GM12878 (cell line): ENCODE data around the gene RAB44. TPM values are rescaled to one million over a fixed set of nuclear protein-coding genes. Genes with fewer than 3 reads are reported as not detected.

Source experiments
- ATAC-seq: fragments of 200-7000 bp; cut with Tn5 transposase; 3 replicates; pipeline ENCODE4 v1.9.1; 2020; ENCODE audit warnings: mild to moderate bottlenecking, moderate library complexity
- BruUV-seq: library from RNA; stranded (reverse); fragments of 400-500 nt; replicated peaks from 2 replicates; lab custom pipeline; 2021; lab: Mats Ljungman, UMichigan
- CTCF ChIA-PET: fragments of 300-600 bp; sonication (Branson Sonifier 250); formaldehyde crosslinking; extraction: SDS; loops from one replicate; lab custom pipeline; 2021; ENCODE audit warnings: inconsistent platforms; lab: Yijun Ruan, JAX
- POLR2A ChIA-PET: fragments of 350-600 bp; formaldehyde crosslinking; extraction: SDS; loops from one replicate; lab custom pipeline; 2021; ENCODE audit warnings: inconsistent platforms; lab: Charles Lee
- RAD21 ChIA-PET: fragments of 300-600 bp; sonication (Branson Sonifier 250); formaldehyde crosslinking; loops from one replicate; lab custom pipeline; 2023; ENCODE audit warnings: antibody characterized with exemption; ENCODE audit not compliant: unreplicated experiment; lab: Charles Lee
- SMC1A ChIA-PET: fragments of 300-600 bp; sonication (Branson Sonifier 250); formaldehyde crosslinking; loops from one replicate; lab custom pipeline; 2023; ENCODE audit not compliant: unreplicated experiment, uncharacterized antibody; lab: Charles Lee
- DNase-seq: peaks from one replicate; pipeline ENCODE4 v3.0.0-alpha.2; 2011; ENCODE audit warnings: low read depth, low spot score
- FAIRE-seq: peaks from 3 replicates; lab custom pipeline; 2011; peaks lifted over from hg19 to GRCh38; lab: Jason Lieb, UNC
- H2AFZ ChIP-seq: 2 replicates; pipeline ENCODE4 v1.6.0; 2011; ENCODE audit warnings: low read depth, low read length, control low read depth; ENCODE audit not compliant: control insufficient read depth
- H3K27ac ChIP-seq: 2 replicates; pipeline ENCODE4 v1.5.1; 2011; ENCODE audit warnings: control low read depth; ENCODE audit not compliant: control insufficient read depth, insufficient read depth
- H3K27me3 ChIP-seq, 2 experiments: replicated peaks in 1 of 2; 2 replicates each; pipeline versions ENCODE4 v1.6.0 to v1.6.1; 2011; ENCODE audit warnings: low read length in 1 of 2; ENCODE audit not compliant: control insufficient read depth in 2 of 2, insufficient read depth in 2 of 2
- H3K36me3 ChIP-seq, 2 experiments: 2 replicates each; pipeline ENCODE4 v1.5.1; 2011; ENCODE audit warnings: low read length in 1 of 2; ENCODE audit not compliant: control insufficient read depth in 2 of 2, insufficient read depth in 2 of 2
- H3K4me1 ChIP-seq: 2 replicates; pipeline ENCODE4 v1.6.1; 2011; ENCODE audit warnings: mild to moderate bottlenecking, low read length, moderate library complexity, mixed read lengths; ENCODE audit not compliant: control insufficient read depth, insufficient read depth
- H3K4me2 ChIP-seq: 2 replicates; pipeline ENCODE4 v1.6.0; 2011; ENCODE audit warnings: control low read depth; ENCODE audit not compliant: control insufficient read depth, insufficient read depth
- H3K4me3 ChIP-seq: fragments of 200-600 bp; sonication (generic); 2 replicates; pipeline ENCODE4 v1.5.1; 2016
- H3K79me2 ChIP-seq: 2 replicates; pipeline ENCODE4 v1.6.0; 2011; ENCODE audit warnings: low read length; ENCODE audit not compliant: control insufficient read depth, insufficient read depth
- H3K9ac ChIP-seq: 2 replicates; pipeline ENCODE4 v1.8.0; 2011; ENCODE audit warnings: low read length, control low read depth, mixed read lengths; ENCODE audit not compliant: control insufficient read depth, insufficient read depth
- H3K9me3 ChIP-seq: replicated peaks from 3 replicates; pipeline ENCODE4 v1.5.1; 2011; ENCODE audit warnings: mild to moderate bottlenecking, low read length; ENCODE audit not compliant: control insufficient read depth, insufficient read depth
- H4K20me1 ChIP-seq: 2 replicates; pipeline ENCODE4 v1.6.0; 2011; ENCODE audit not compliant: control insufficient read depth, insufficient read depth
- BHLHE40 ChIP-seq, 2 experiments: fragments of 450-650 bp in 1 of 2; IDR thresholded peaks; 2 replicates each; pipeline ENCODE4 v1.6.1; 2011 to 2017; ENCODE audit warnings: low read depth in 2 of 2, borderline replicate concordance in 1 of 2, improper control_type of control experiment in 1 of 2, low read length in 1 of 2, mild to moderate bottlenecking in 1 of 2
- CHD4 ChIP-seq: fragments of 200-600 bp; sonication (generic); IDR thresholded peaks from 2 replicates; pipeline ENCODE4 v1.6.1; 2016; ENCODE audit warnings: mild to moderate bottlenecking
- DPF2 ChIP-seq: fragments of 450-650 bp; IDR thresholded peaks from 2 replicates; pipeline ENCODE4 v1.6.1; 2017; ENCODE audit warnings: mild to moderate bottlenecking
- EED ChIP-seq: sonication (generic); IDR thresholded peaks from 2 replicates; pipeline ENCODE4 v1.6.1; 2016; ENCODE audit warnings: antibody characterized with exemption, low read depth
- EGR1 ChIP-seq, 2 experiments: IDR thresholded peaks; 1 replicate in 1 of 2; 2 replicates in 1 of 2; pipeline ENCODE4 v1.6.1; 2011 to 2012; ENCODE audit warnings: low read depth in 2 of 2, low read length in 2 of 2, borderline replicate concordance in 1 of 2, mild to moderate bottlenecking in 1 of 2, moderate library complexity in 1 of 2
- HSF1 ChIP-seq: fragments of 150-350 bp; IDR thresholded peaks from 2 replicates; pipeline ENCODE4 v1.6.1; 2014; ENCODE audit warnings: mild to moderate bottlenecking, low read depth, low read length
- NR2C2 ChIP-seq: IDR thresholded peaks from 2 replicates; pipeline ENCODE4 v1.6.1; 2011; ENCODE audit warnings: borderline replicate concordance, low read depth; ENCODE audit not compliant: control insufficient read depth, insufficient read length
- PAX5 ChIP-seq: IDR thresholded peaks from 2 replicates; pipeline ENCODE4 v1.6.1; 2011; ENCODE audit warnings: low read depth, low read length, borderline replicate concordance
- RB1 ChIP-seq: fragments of 450-650 bp; formaldehyde crosslinking; IDR thresholded peaks from 2 replicates; pipeline ENCODE4 v1.6.1; 2017; ENCODE audit warnings: mild to moderate bottlenecking, borderline replicate concordance
- SIX5 ChIP-seq: IDR thresholded peaks from 2 replicates; pipeline ENCODE4 v1.6.1; 2011; ENCODE audit warnings: mild to moderate bottlenecking, low read depth, low read length, moderate library complexity; ENCODE audit not compliant: severe bottlenecking
- SPI1 ChIP-seq: IDR thresholded peaks from 2 replicates; pipeline ENCODE4 v1.6.1; 2011; ENCODE audit warnings: low read depth, mild to moderate bottlenecking, low read length, moderate library complexity, borderline replicate concordance; ENCODE audit not compliant: insufficient read depth
- STAT1 ChIP-seq: fragments of 450-650 bp; conservative IDR thresholded peaks from 2 replicates; pipeline ENCODE4 v1.6.1; 2014; ENCODE audit warnings: antibody characterized with exemption, mild to moderate bottlenecking
- STAT3 ChIP-seq: IDR thresholded peaks from 2 replicates; pipeline ENCODE4 v1.6.1; 2011; ENCODE audit warnings: low read depth, low read length, improper control_type of control experiment
- ZNF592 ChIP-seq: fragments of 450-650 bp; IDR thresholded peaks from 2 replicates; pipeline ENCODE4 v1.6.1; 2017; ENCODE audit warnings: mild to moderate bottlenecking, moderate library complexity
- WGBS: methylation state at CpG from one replicate; pipeline ENCODE4 v1.1.6; 2016; ENCODE audit warnings: low lambda C conversion rate; ENCODE audit not compliant: insufficient replicate concordance, insufficient coverage; ENCODE audit errors: missing lambda C conversion rate; 5-methylcytosine and 5-hydroxymethylcytosine counted together
- in situ Hi-C: fragments of 300-500 bp; cut with MboI; formaldehyde crosslinking; loops from 9 replicates; pipeline ENCODE4 v1.14.3; 2018; ENCODE audit warnings: mixed read lengths
- intact Hi-C: fragments of 100-400 bp; cut with micrococcal nuclease; formaldehyde crosslinking; loops from one replicate; pipeline ENCODE4 v1.14.2; 2022; ENCODE audit not compliant: unreplicated experiment
- polyA plus RNA-seq, 11 experiments: library from polyadenylated mRNA; depleted of rRNA in 4 of 11; unstranded in 6 of 11; stranded (reverse) in 5 of 11; fragments of >200 nt; fragmentation: Nextera tagmentation in 4 of 11; fragmentation: Illumina TruSeq in 1 of 11; extraction: Ambion mirVana in 4 of 11; extraction: Trizol in 1 of 11; gene quantifications; 1 replicate in 1 of 11; 2 replicates in 10 of 11; pipeline versions ENCODE4 v1.2.1 to v1.2.3, GENCODE V29; 2011 to 2016; ENCODE audit warnings: inconsistent platforms in 2 of 11, missing spikeins in 2 of 11, low read depth in 1 of 11
- total RNA-seq, 4 experiments: library from RNA; depleted of rRNA in 3 of 4; stranded (reverse); fragments of >200 nt in 3 of 4; fragmentation: Illumina TruSeq in 1 of 4; extraction: Trizol in 1 of 4; gene quantifications; 2 replicates each; pipeline versions ENCODE4 v1.2.1 to v1.2.3, GENCODE V29; 2013 to 2021
- TF ChIP-seq, protein P1 (sequence below): fragments of 450-650 bp; IDR thresholded peaks from 2 replicates; pipeline ENCODE4 v1.6.1; 2017; ENCODE audit warnings: antibody characterized with exemption, mild to moderate bottlenecking, moderate library complexity

Gene RAB44
- total and polyA plus RNA-seq, 10 of the 15 experiments (the other 5 are each of a cell fraction or from before 2014, with no cell fraction given) = 0.01 to 0.08 (median 0.05) TPM; not detected in 2

- POLR2A ChIA-PET = interaction anchor here (0.8 to 1.6 kb wide), 5 partner anchors 24 to 146 kb away, joined by 3 to 5 read pairs (median 3); no protein-coding TSS in a partner anchor
- intact Hi-C loops (no loop called here), in situ Hi-C loops (no loop called here)
- no TSS peak for BruUV-seq
- CTCF ChIA-PET = interaction anchor here (0.8 to 1.3 kb wide), 6 partner anchors 9 to 91 kb away, joined by 3 to 8 read pairs (median 4); no protein-coding TSS in a partner anchor
- peaks cover 16% of the 10 kb centered on the region for H3K4me1 ChIP-seq
- peak overlapping the region; percentile 41; the same call in 1 of the 2 replicates for H3K4me2 ChIP-seq
- no peaks in the 10 kb centered on the region for H4K20me1 ChIP-seq
- H3K27me3 ChIP-seq = no peaks in the 10 kb centered on the region
- 3% methylated on average over 3 of the region's 3 CpGs for WGBS
- peak; percentile 90 for FAIRE-seq
- H3K36me3 ChIP-seq = peaks cover 0 to under 1% of the 10 kb centered on the region in 2 experiments; a peak in 1 of 4 replicates
- no peaks in the 10 kb centered on the region for H3K79me2 ChIP-seq
- RAD21 ChIA-PET = interaction anchor here (0.8 to 1.1 kb wide), 4 partner anchors 10 to 78 kb away, joined by 3 to 4 read pairs (median 4); no protein-coding TSS in a partner anchor
- no peak overlapping the region for H3K4me3 ChIP-seq
- peak; percentile 88 for ATAC-seq
- SMC1A ChIA-PET = interaction anchor here (0.8 to 1.3 kb wide), 4 partner anchors 32 to 66 kb away, joined by 3 to 4 read pairs (median 3); no protein-coding TSS in a partner anchor
- no peak for DNase-seq
- H3K27ac ChIP-seq = 0 out of 2 replicates have a peak overlapping the region, but pooled peaks have one; percentile 24
- no peak overlapping the region; the same call in 1 of the 2 replicates for H3K9ac ChIP-seq
- no peaks in the 10 kb centered on the region for H3K9me3 ChIP-seq
- H2AFZ ChIP-seq = peak overlapping the region; percentile 69
- TF ChIP-seq ZNF592 (no peak), SIX5 (no peak), BHLHE40 (IDR thresholded peaks at IDR 0.05; ENCODE audit: borderline replicate concordance in 1 of 2, low read depth in 2 of 2, low read length in 1 of 2) (peak in 1 of 2 experiments; percentile 19; a peak in 1 of 4 replicates), DPF2 (0 out of 2 replicates have a peak, but pooled peaks have one; percentile 45), NR2C2 (no peak), STAT1 (no peak), EED (peak; percentile 17; the same call in 1 of the 2 replicates), EGR1 (IDR thresholded peaks at IDR 0.05; ENCODE audit: borderline replicate concordance in 1 of 2, low read depth in 2 of 2, low read length in 2 of 2) (no peak), STAT3 (no peak), SPI1 (peak; percentile 100), PAX5 (peak; percentile 10; the same call in 1 of the 2 replicates), RB1 (no peak), HSF1 (no peak), CHD4 (no peak)
- TF ChIP-seq, protein P1, sequence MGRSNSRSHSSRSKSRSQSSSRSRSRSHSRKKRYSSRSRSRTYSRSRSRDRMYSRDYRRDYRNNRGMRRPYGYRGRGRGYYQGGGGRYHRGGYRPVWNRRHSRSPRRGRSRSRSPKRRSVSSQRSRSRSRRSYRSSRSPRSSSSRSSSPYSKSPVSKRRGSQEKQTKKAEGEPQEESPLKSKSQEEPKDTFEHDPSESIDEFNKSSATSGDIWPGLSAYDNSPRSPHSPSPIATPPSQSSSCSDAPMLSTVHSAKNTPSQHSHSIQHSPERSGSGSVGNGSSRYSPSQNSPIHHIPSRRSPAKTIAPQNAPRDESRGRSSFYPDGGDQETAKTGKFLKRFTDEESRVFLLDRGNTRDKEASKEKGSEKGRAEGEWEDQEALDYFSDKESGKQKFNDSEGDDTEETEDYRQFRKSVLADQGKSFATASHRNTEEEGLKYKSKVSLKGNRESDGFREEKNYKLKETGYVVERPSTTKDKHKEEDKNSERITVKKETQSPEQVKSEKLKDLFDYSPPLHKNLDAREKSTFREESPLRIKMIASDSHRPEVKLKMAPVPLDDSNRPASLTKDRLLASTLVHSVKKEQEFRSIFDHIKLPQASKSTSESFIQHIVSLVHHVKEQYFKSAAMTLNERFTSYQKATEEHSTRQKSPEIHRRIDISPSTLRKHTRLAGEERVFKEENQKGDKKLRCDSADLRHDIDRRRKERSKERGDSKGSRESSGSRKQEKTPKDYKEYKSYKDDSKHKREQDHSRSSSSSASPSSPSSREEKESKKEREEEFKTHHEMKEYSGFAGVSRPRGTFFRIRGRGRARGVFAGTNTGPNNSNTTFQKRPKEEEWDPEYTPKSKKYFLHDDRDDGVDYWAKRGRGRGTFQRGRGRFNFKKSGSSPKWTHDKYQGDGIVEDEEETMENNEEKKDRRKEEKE = no peak
Measured at GRCh38 chr6:36692220-36692619, 5.4 kb upstream of the RAB44 start.
